GM19240 (cell line): Measurements from ENCODE around the gene UGT2B17.

ENCODE experiments used
- DNase-seq: peaks from one replicate; pipeline ENCODE4 v3.0.0; 2011; ENCODE audit warnings: low spot score; ENCODE audit not compliant: insufficient read length

UGT2B17 gene

GRCh38 chr4:68489338-68489737 is 86.8 kb downstream of the UGT2B17 start:
- no peak for DNase-seq
